ENCODE measurements around the gene RALGPS2.

DNA sequence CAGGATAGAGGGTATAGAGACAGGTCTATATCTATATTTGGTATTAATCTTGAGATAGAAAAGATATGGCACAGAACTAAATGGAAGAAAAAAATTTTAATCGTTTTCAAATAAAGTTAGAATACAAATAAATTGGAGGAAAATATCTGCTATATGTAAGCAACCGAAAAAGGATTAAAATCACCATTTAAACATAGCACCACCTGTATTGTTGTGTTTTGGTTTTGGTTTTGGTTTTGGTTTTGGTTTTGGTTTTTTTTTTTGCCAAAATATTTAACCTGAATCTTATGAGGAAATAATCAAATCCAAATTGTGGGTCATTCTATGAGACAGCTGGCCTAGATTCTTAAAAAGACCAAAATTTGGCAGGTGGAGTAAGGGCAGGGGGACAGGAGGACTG lies 174.4 kb downstream of the RALGPS2 start:
- TF ChIP-seq POLR2A (IDR thresholded peaks at IDR 0.05; ENCODE audit: low read depth, low read length) = no peak
- no peak for TF ChIP-seq POLR2AphosphoS5 (IDR thresholded peaks at IDR 0.05; ENCODE audit: low read depth, low read length)
- no peak for TF ChIP-seq TAF1 (IDR thresholded peaks at IDR 0.05; ENCODE audit: low read depth, low read length)
- no peak for TF ChIP-seq SPI1 (IDR thresholded peaks at IDR 0.05; ENCODE audit: low read depth, low read length)
- TF ChIP-seq POU2F2 (IDR thresholded peaks at IDR 0.05; ENCODE audit: low read depth, low read length) = no peak
